ENCODE data around the gene KIT. TPM values are rescaled to one million over a fixed set of nuclear protein-coding genes. Genes with fewer than 3 reads are reported as not detected.

KIT gene
- total RNA-seq, 1 experiment from 2014 or later, result not detected

DNA sequence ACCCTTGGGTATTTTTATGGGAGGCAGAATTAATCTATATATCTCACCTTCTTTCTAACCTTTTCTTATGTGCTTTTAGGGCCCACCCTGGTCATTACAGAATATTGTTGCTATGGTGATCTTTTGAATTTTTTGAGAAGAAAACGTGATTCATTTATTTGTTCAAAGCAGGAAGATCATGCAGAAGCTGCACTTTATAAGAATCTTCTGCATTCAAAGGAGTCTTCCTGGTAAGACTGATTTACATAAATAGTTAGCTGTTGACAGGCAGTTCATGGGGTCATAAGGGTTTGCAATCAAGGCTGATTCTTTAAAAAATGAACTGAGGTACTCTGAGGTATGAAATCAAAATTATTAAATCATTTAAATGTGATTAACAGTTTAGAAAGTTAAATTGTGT, 71.5 kb downstream of the KIT start:
- no peak overlapping the region for H3K4me3 ChIP-seq (replicated peaks in 1 of 2; ENCODE audit: low read depth in 1 of 2, low read length in 2 of 2)
- intact Hi-C loops (cut with micrococcal nuclease), result no loop called here
- H3K4me2 ChIP-seq (ENCODE audit: low read length), result no peak overlapping the region
- CTCF ChIA-PET, result no interaction called here
- no peak overlapping the region for H3K9ac ChIP-seq (ENCODE audit: low read length)
- H3K36me3 ChIP-seq (ENCODE audit: control insufficient read depth in 1 of 2, insufficient read depth in 2 of 2, low read length in 2 of 2), result no peaks in the 10 kb centered on the region
- H3K4me1 ChIP-seq (ENCODE audit: control insufficient read depth in 1 of 2, insufficient read depth in 2 of 2, low read length in 2 of 2), result no peaks in the 10 kb centered on the region
- DNase-seq (ENCODE audit: low read depth, low spot score) (no peak), ATAC-seq (no peak)
- H3K9me3 ChIP-seq (ENCODE audit: control insufficient read depth in 1 of 2, insufficient read depth in 1 of 2, low read depth in 1 of 2, low read length in 2 of 2), result no peaks in the 10 kb centered on the region
- H4K20me1 ChIP-seq (ENCODE audit: insufficient read depth), result no peaks in the 10 kb centered on the region
- H3K79me2 ChIP-seq (ENCODE audit: insufficient read depth, low read length), result no peaks in the 10 kb centered on the region
- POLR2A ChIA-PET, result no interaction called here
- H3K27ac ChIP-seq (ENCODE audit: low read depth, low read length), result no peak overlapping the region
- no peaks in the 10 kb centered on the region for H3K9me2 ChIP-seq (ENCODE audit: insufficient read depth)
- RAD21 ChIA-PET (ENCODE audit: low non-redundant PET in 1 of 2, low total read pairs in 2 of 2, uncharacterized antibody in 2 of 2, unreplicated experiment in 2 of 2), result no interaction called here
- TF ChIP-seq FOSL1 (IDR thresholded peaks at IDR 0.05; ENCODE audit: low read depth), result no peak
- no peak for TF ChIP-seq POLR2AphosphoS5 (IDR thresholded peaks at IDR 0.05; ENCODE audit: low read depth, low read length)
- TF ChIP-seq, protein P1, sequence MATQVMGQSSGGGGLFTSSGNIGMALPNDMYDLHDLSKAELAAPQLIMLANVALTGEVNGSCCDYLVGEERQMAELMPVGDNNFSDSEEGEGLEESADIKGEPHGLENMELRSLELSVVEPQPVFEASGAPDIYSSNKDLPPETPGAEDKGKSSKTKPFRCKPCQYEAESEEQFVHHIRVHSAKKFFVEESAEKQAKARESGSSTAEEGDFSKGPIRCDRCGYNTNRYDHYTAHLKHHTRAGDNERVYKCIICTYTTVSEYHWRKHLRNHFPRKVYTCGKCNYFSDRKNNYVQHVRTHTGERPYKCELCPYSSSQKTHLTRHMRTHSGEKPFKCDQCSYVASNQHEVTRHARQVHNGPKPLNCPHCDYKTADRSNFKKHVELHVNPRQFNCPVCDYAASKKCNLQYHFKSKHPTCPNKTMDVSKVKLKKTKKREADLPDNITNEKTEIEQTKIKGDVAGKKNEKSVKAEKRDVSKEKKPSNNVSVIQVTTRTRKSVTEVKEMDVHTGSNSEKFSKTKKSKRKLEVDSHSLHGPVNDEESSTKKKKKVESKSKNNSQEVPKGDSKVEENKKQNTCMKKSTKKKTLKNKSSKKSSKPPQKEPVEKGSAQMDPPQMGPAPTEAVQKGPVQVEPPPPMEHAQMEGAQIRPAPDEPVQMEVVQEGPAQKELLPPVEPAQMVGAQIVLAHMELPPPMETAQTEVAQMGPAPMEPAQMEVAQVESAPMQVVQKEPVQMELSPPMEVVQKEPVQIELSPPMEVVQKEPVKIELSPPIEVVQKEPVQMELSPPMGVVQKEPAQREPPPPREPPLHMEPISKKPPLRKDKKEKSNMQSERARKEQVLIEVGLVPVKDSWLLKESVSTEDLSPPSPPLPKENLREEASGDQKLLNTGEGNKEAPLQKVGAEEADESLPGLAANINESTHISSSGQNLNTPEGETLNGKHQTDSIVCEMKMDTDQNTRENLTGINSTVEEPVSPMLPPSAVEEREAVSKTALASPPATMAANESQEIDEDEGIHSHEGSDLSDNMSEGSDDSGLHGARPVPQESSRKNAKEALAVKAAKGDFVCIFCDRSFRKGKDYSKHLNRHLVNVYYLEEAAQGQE (IDR thresholded peaks at IDR 0.05; ENCODE audit: low read depth), result no peak
- TF ChIP-seq ZNF274 (IDR thresholded peaks at IDR 0.05; ENCODE audit: low read depth, low read length), result no peak
- TF ChIP-seq SP1 (IDR thresholded peaks at IDR 0.05; ENCODE audit: low read depth), result no peak
- no peak for TF ChIP-seq EZH2 (IDR thresholded peaks at IDR 0.05)
- H3K27me3 ChIP-seq (ENCODE audit: insufficient read depth, low read length), result peaks cover 24% of the 10 kb centered on the region; the same call in 1 of the 2 replicates
- no peak overlapping the region for H2AFZ ChIP-seq (ENCODE audit: low read depth, low read length, poor library complexity, severe bottlenecking)
- no TSS peak for BruUV-seq (replicated peaks)

DNA sequence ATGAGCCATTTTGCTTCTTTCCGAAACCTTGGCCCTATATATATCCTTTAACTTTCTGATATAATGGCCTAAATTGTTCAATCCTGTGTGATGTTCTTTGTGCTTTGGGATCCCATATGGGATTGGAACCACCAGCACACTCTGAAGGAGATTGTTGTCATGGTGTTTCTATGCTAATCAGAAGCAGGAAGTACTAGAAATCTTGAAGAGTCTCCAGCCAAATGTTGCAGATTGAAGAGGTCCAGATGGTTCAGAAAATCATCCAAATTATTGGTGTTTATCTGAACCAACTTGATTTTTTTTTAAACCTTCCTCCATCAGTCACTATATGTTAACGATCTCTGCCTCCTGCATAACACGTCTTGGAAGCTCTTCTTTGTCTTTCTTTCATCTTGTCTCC, 72.8 kb downstream of the KIT start:
- Histone ChIP-seq H4K20me1 (ENCODE audit: insufficient read depth) (no peaks in the 10 kb centered on the region), H3K4me2 (ENCODE audit: low read length) (no peak overlapping the region), H3K4me3 (replicated peaks in 1 of 2; ENCODE audit: low read depth in 1 of 2, low read length in 2 of 2) (no peak overlapping the region), H3K9me3 (ENCODE audit: control insufficient read depth in 1 of 2, insufficient read depth in 1 of 2, low read depth in 1 of 2, low read length in 2 of 2) (no peaks in the 10 kb centered on the region), H3K4me1 (ENCODE audit: control insufficient read depth in 1 of 2, insufficient read depth in 2 of 2, low read length in 2 of 2) (no peaks in the 10 kb centered on the region), H3K36me3 (ENCODE audit: control insufficient read depth in 1 of 2, insufficient read depth in 2 of 2, low read length in 2 of 2) (no peaks in the 10 kb centered on the region), H3K79me2 (ENCODE audit: insufficient read depth, low read length) (no peaks in the 10 kb centered on the region), H3K27me3 (ENCODE audit: insufficient read depth, low read length) (peaks cover 23% of the 10 kb centered on the region; the same call in 1 of the 2 replicates), H2AFZ (ENCODE audit: low read depth, low read length, poor library complexity, severe bottlenecking) (no peak overlapping the region), H3K9me2 (ENCODE audit: insufficient read depth) (no peaks in the 10 kb centered on the region), H3K27ac (ENCODE audit: low read depth, low read length) (no peak overlapping the region), H3K9ac (ENCODE audit: low read length) (no peak overlapping the region)
- ATAC-seq (no peak), DNase-seq (ENCODE audit: low read depth, low spot score) (no peak)
- no peak for TF ChIP-seq ZFX (IDR thresholded peaks at IDR 0.05)
- no peak for TF ChIP-seq CBX3 (IDR thresholded peaks at IDR 0.05; ENCODE audit: low read depth)
- no peak for TF ChIP-seq POLR2A (IDR thresholded peaks at IDR 0.05; ENCODE audit: borderline replicate concordance, extremely low read depth, insufficient read depth, insufficient read length)
- no peak for TF ChIP-seq EGR1 (IDR thresholded peaks at IDR 0.05; ENCODE audit: low read depth)
- TF ChIP-seq FOSL1 (IDR thresholded peaks at IDR 0.05; ENCODE audit: low read depth), result no peak
- no peak for TF ChIP-seq RAD21 (IDR thresholded peaks at IDR 0.05; ENCODE audit: low read depth)
- TF ChIP-seq, protein P1 (IDR thresholded peaks at IDR 0.05; ENCODE audit: low read depth), result no peak
- ChIA-PET CTCF (no interaction called here), POLR2A (no interaction called here), RAD21 (ENCODE audit: low non-redundant PET in 1 of 2, low total read pairs in 2 of 2, uncharacterized antibody in 2 of 2, unreplicated experiment in 2 of 2) (no interaction called here)
- intact Hi-C loops (cut with micrococcal nuclease), result no loop called here
- no TSS peak for BruUV-seq (replicated peaks)

Measured in HCT116 (cell line).